Activated T-helper 1 cell treated with anti-CD3 and anti-CD28 coated beads, Interleukin-12 subunit alpha, Interleukin-12 subunit beta, Interleukin-2, Interleukin-4 antibody, amounts not matched to agents 30 ng/mL and 10 ng/mL and 1 ng/mL, durations not matched to agents 14 hours and 24 hours and 36 hours (primary cell): ENCODE measurements around the gene ZNF516. TPM values are rescaled to one million over a fixed set of nuclear protein-coding genes. Genes with fewer than 3 reads are reported as not detected.

Experiments
- DNase-seq: peaks from one replicate; pipeline ENCODE4 v3.0.0; 2021; ENCODE audit warnings: low spot score
- H3K27ac Mint-ChIP-seq: one replicate; pipeline ENCODE4 v1.8.0; 2021; ENCODE audit warnings: mild to moderate bottlenecking, mixed read lengths
- H3K27me3 Mint-ChIP-seq: one replicate; pipeline ENCODE4 v1.8.0; 2022; ENCODE audit warnings: mild to moderate bottlenecking, moderate library complexity, mixed read lengths; ENCODE audit not compliant: insufficient read depth
- H3K36me3 Mint-ChIP-seq: one replicate; pipeline ENCODE4 v1.8.0; 2021; ENCODE audit warnings: low read depth, mixed read lengths
- H3K4me1 Mint-ChIP-seq: one replicate; pipeline ENCODE4 v1.8.0; 2021; ENCODE audit warnings: low read depth, mixed read lengths
- H3K4me3 Mint-ChIP-seq: one replicate; pipeline ENCODE4 v1.8.0; 2021; ENCODE audit warnings: mild to moderate bottlenecking, moderate library complexity, mixed read lengths
- H3K9me3 Mint-ChIP-seq: one replicate; pipeline ENCODE4 v1.8.0; 2021; ENCODE audit warnings: mixed read lengths
- intact Hi-C: fragments of 100-400 bp; cut with micrococcal nuclease; formaldehyde crosslinking; loops from one replicate; pipeline ENCODE4 v1.15.1; 2024
- total RNA-seq: library from RNA; stranded (reverse); gene quantifications from 2 replicates; pipeline ENCODE4 v1.2.3, GENCODE V29; 2022

ZNF516 gene
- total RNA-seq, 1 donor from 2014 or later = 2.0 TPM

DNA sequence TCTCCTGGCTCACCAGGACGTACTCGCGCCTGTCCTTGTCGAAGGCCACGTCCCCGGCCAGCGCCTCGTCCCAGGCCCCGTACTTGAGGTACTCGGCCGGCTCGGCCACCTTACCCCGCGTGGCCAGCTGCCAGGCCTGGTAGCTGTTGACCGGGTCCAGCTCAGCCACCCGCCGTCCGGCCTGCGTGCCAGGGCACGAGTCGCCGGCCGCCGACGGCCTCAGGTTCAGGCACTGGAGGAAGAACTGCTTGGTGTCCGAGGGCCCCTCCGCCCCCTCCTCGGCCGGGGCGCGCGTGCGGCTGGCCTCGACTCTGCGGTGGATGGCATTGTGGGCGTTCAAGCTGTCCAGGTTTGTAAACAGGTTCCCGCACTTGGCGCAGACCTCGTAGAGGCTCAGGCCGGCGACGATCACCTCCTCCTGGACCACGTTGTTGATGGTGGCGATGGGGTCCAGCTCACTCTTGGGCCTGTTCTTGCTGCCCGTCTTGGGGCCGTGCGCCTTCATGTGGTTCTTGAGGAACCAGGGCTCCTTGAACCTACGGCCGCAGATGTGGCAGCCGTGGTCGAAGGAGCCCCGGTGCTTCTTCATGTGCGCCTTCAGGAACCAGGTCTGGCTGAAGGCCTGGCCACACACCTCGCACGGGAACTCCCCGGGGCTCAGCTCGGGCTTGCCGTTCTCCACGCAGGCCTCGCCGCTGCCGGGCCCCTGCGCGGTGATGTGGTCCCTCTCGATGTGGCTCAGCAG is 53.2 kb downstream of the ZNF516 start:
- no peaks in the 10 kb centered on the region for H3K36me3 Mint-ChIP-seq
- no peak overlapping the region for H3K4me3 Mint-ChIP-seq
- no peak for DNase-seq
- no peaks in the 10 kb centered on the region for H3K4me1 Mint-ChIP-seq
- H3K27ac Mint-ChIP-seq = no peak overlapping the region
- H3K9me3 Mint-ChIP-seq = no peaks in the 10 kb centered on the region
- intact Hi-C loops = no loop called here
- H3K27me3 Mint-ChIP-seq = no peaks in the 10 kb centered on the region

- intact Hi-C loops = no loop called here
- H3K36me3 Mint-ChIP-seq = no peaks in the 10 kb centered on the region
- DNase-seq = no peak
- H3K4me1 Mint-ChIP-seq = no peaks in the 10 kb centered on the region
- H3K9me3 Mint-ChIP-seq = no peaks in the 10 kb centered on the region
- no peaks in the 10 kb centered on the region for H3K27me3 Mint-ChIP-seq
- no peak overlapping the region for H3K27ac Mint-ChIP-seq
- H3K4me3 Mint-ChIP-seq = no peak overlapping the region
Observed at GRCh38 chr18:76441002-76441667, 53.9 kb downstream of the ZNF516 start.

DNA sequence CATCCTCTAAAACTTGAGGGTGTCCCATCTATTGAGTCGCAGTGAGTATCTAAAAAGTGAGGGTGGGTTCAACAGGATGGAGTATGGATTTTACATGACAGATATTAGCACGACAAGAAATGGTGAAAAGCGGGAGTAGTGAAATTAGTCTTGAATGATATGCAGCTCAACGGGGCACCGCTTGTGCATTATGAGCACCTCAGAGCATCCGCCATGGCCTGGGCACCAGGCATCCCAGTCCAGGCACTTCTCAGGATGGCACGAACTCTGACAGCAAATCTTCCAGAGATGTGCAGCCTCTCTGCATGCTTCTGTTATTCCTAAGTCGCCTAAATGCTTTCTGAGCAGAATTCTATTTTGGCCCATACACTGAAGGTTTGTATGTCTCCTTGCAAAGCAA is 57.1 kb downstream of the ZNF516 start:
- DNase-seq = no peak
- intact Hi-C loops = no loop called here
- no peaks in the 10 kb centered on the region for H3K27me3 Mint-ChIP-seq
- H3K4me3 Mint-ChIP-seq = no peak overlapping the region
- no peak overlapping the region for H3K27ac Mint-ChIP-seq
- no peaks in the 10 kb centered on the region for H3K9me3 Mint-ChIP-seq
- no peaks in the 10 kb centered on the region for H3K36me3 Mint-ChIP-seq
- H3K4me1 Mint-ChIP-seq = no peaks in the 10 kb centered on the region

- no peak for DNase-seq
- H3K27me3 Mint-ChIP-seq = no peaks in the 10 kb centered on the region
- H3K4me3 Mint-ChIP-seq = no peak overlapping the region
- no peak overlapping the region for H3K27ac Mint-ChIP-seq
- intact Hi-C loops = no loop called here
- H3K9me3 Mint-ChIP-seq = no peaks in the 10 kb centered on the region
- H3K4me1 Mint-ChIP-seq = no peaks in the 10 kb centered on the region
- no peaks in the 10 kb centered on the region for H3K36me3 Mint-ChIP-seq
Observed at GRCh38 chr18:76437011-76437410, 58.0 kb downstream of the ZNF516 start.

GRCh38 chr18:76436342-76436741 is 58.7 kb downstream of the ZNF516 start:
- H3K9me3 Mint-ChIP-seq = no peaks in the 10 kb centered on the region
- intact Hi-C loops = no loop called here
- DNase-seq = no peak
- H3K27me3 Mint-ChIP-seq = no peaks in the 10 kb centered on the region
- no peak overlapping the region for H3K4me3 Mint-ChIP-seq
- no peaks in the 10 kb centered on the region for H3K36me3 Mint-ChIP-seq
- H3K27ac Mint-ChIP-seq = no peak overlapping the region
- H3K4me1 Mint-ChIP-seq = no peaks in the 10 kb centered on the region

- no peaks in the 10 kb centered on the region for H3K36me3 Mint-ChIP-seq
- H3K9me3 Mint-ChIP-seq = no peaks in the 10 kb centered on the region
Observed at GRCh38 chr18:76435316-76435989, 59.6 kb downstream of the ZNF516 start.

GRCh38 chr18:76434452-76434851 is 60.6 kb downstream of the ZNF516 start:
- intact Hi-C loops = no loop called here
- H3K27ac Mint-ChIP-seq = no peak overlapping the region
- DNase-seq = no peak

More at GRCh38 chr18:76435316-76435989, 59.6 kb downstream of the ZNF516 start:
- intact Hi-C loops = no loop called here
- Mint-ChIP-seq H3K4me1 (no peaks in the 10 kb centered on the region), H3K27me3 (no peaks in the 10 kb centered on the region), H3K4me3 (no peak overlapping the region), H3K27ac (no peak overlapping the region)
- no peak for DNase-seq

GRCh38 chr18:76433788-76434187 is 61.3 kb downstream of the ZNF516 start:
- H3K4me3 Mint-ChIP-seq = no peak overlapping the region
- intact Hi-C loops = no loop called here
- no peaks in the 10 kb centered on the region for H3K36me3 Mint-ChIP-seq

More at GRCh38 chr18:76434452-76434851, 60.6 kb downstream of the ZNF516 start:
- no peak overlapping the region for H3K4me3 Mint-ChIP-seq
- no peaks in the 10 kb centered on the region for H3K36me3 Mint-ChIP-seq
- no peaks in the 10 kb centered on the region for H3K4me1 Mint-ChIP-seq
- no peaks in the 10 kb centered on the region for H3K9me3 Mint-ChIP-seq
- H3K27me3 Mint-ChIP-seq = no peaks in the 10 kb centered on the region

GRCh38 chr18:76432970-76433767 is 61.9 kb downstream of the ZNF516 start:
- Mint-ChIP-seq H3K36me3 (no peaks in the 10 kb centered on the region), H3K4me3 (no peak overlapping the region), H3K27me3 (no peaks in the 10 kb centered on the region), H3K9me3 (no peaks in the 10 kb centered on the region), H3K4me1 (no peaks in the 10 kb centered on the region), H3K27ac (no peak overlapping the region)
- DNase-seq = no peak
- intact Hi-C loops = no loop called here

More at GRCh38 chr18:76433788-76434187, 61.3 kb downstream of the ZNF516 start:
- H3K9me3 Mint-ChIP-seq = no peaks in the 10 kb centered on the region
- no peak for DNase-seq
- no peaks in the 10 kb centered on the region for H3K4me1 Mint-ChIP-seq
- H3K27me3 Mint-ChIP-seq = no peaks in the 10 kb centered on the region
- H3K27ac Mint-ChIP-seq = no peak overlapping the region

DNA sequence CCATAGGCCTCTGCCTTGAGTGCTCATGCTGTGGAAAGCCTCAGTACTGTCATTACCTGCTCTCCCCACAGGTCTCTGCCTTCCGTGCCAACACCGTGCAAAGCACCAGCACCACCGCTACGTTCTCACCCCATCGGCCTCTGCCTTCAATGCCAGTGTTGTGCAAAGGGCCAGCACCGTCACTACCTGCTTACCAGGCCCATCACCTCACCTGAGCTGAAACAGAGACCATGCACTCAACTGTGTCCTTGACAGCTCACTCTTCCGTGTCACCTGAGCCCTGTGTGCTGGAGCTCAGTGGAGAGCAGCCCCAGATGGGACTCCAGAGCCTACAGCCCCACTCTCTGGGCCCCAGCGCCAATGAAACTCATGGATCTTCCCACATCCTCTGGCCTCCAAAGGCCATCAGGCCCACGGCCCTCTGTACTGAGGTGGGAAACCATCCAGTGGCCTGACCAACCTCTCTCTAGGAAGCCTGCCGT is 62.7 kb downstream of the ZNF516 start:
- Mint-ChIP-seq H3K36me3 (no peaks in the 10 kb centered on the region), H3K4me1 (no peaks in the 10 kb centered on the region), H3K27me3 (no peaks in the 10 kb centered on the region), H3K9me3 (no peaks in the 10 kb centered on the region), H3K27ac (no peak overlapping the region), H3K4me3 (no peak overlapping the region)
- DNase-seq = no peak
- intact Hi-C loops = no loop called here

GRCh38 chr18:76431437-76432273 is 63.4 kb downstream of the ZNF516 start:
- Mint-ChIP-seq H3K27ac (no peak overlapping the region), H3K27me3 (no peaks in the 10 kb centered on the region), H3K4me3 (no peak overlapping the region), H3K4me1 (no peaks in the 10 kb centered on the region), H3K9me3 (no peaks in the 10 kb centered on the region), H3K36me3 (no peaks in the 10 kb centered on the region)
- no peak for DNase-seq
- intact Hi-C loops = no loop called here

DNA sequence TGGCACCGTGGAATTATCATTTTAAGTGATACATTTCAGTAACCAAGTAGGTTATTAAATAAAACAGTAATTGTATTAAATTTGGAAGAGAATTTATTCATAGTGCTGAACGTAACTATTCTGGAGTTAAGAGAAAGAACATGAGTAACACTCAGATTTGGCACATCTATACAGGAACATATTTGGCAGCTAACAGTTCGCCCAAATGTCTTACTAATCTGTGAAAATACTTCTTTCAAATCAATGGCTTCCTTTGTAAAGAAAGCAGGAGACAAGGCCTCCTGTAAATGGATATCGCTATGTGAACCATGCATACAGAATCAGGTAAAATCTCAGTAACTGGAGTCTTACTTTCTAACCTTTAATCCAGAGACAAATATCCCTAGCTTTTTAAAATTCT is 64.4 kb downstream of the ZNF516 start:
- intact Hi-C loops = no loop called here
- H3K36me3 Mint-ChIP-seq = no peaks in the 10 kb centered on the region
- H3K27ac Mint-ChIP-seq = no peak overlapping the region
- H3K4me1 Mint-ChIP-seq = no peaks in the 10 kb centered on the region
- no peak for DNase-seq
- H3K4me3 Mint-ChIP-seq = no peak overlapping the region
- H3K27me3 Mint-ChIP-seq = peaks cover 4% of the 10 kb centered on the region
- H3K9me3 Mint-ChIP-seq = no peaks in the 10 kb centered on the region
